NCI-H2227 treated with DMSO at 0.1 percent for 48 hours (cell line): Measurements from ENCODE around the gene KTN1.

Experiments used
- DNase-seq: peaks from one replicate; lab custom pipeline; 2025; lab: John Stamatoyannopoulos, UW

Gene KTN1

DNA sequence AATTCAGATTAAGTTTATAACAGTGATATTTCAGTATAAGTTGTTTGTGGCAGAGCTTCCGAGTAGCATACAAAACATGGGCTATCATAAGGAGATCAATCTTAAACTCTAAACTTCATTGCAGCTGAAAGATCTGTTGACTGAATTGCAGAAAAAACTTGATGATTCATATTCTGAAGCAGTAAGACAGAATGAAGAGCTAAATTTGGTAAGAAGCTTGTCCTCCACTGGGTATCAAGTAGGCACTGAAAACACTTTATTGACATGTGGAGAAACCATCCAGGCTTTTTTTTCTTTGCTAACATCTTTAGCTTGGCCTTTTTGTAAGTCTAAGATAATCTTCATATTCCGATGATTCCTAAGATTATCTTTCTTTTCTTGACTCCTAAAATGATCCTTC, 93.0 kb downstream of the KTN1 start:
- DNase-seq, result no peak

DNA sequence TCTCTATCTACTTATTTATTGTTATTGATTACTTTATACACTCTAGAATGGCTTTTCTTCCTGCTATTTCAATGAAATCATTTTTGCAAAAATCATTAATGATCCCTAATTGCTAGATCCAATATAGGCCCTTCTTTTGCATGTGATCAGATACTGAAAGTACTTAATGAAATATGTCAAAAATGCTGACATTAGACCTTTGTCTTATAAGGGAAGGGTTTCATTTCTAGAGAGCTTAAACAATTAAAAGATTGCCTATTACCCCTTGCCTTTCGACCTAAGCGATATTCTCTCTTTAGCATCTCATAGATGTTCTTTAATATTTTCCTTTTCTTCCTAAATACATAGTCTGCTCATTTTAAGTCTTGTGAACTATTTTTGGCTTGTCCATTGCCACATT, 101.1 kb downstream of the KTN1 start:
- no peak for DNase-seq

DNA sequence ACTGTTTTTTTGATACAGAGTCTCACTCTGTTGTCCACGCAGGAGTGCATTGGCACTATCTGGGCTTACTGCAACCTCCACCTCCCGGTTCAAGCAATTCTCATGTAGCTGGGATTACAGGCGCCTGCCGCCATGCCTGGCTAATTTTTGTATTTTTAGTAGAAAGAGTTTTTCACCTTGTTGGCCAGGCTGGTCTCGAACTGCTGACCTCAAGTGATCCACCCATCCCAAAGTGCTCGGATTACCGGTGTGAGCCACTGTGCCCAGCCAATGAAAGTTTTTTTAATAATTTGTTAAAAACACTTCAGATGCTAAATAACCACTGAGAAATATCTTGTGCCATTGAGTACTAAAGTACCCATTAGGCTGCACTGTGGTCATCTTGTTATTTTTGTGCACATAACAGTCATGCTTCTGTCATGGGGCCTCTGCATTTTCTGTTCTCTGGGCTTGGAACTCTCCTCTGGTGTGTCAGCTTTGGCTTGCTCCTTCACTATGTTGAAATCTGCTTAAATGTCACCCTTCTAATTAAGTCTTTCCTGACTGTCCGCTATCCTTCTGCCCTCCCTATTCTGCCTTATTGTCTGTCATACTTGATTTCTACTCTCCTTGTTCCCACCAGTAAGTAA, 105.1 kb downstream of the KTN1 start:
- DNase-seq, result no peak

DNA sequence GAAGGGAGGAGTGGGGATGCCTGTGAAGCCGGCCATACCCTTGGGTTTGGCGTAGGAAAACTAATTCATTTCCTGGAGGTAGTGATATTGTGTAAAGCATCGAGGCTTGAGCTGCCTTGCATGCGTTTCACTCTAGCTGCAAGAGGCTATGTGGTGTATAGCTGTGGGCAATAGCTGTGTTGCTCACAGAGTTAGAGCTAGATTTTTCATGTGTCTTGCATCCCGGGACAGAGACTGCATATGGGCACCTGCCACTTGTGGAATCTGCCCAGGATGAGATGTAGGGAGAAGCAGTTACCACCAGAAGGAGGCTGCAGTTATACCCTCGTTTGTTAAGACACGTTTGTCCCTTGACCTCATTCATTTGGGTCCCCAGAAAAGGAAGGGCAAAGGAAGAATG, 106.7 kb downstream of the KTN1 start:
- DNase-seq, result no peak

DNA sequence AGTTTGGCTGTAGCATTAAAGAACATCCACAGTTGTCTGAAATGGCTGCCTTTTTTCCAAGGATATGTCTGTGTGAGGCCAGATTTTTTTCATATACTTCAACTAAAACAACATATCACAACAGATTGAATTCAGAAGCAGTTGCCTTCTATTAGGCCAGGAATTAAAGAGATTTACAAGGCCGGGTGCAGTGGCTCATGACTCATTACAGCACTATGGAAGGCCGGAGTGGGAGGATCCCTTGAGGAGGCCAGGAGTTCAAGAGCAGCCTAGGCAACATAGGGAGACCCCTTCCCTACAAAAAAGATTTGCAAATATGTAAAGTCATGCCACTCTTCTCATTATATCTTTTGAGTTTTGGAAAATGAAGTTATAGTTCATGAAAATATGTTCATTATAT, 108.6 kb downstream of the KTN1 start:
- no peak for DNase-seq

DNA sequence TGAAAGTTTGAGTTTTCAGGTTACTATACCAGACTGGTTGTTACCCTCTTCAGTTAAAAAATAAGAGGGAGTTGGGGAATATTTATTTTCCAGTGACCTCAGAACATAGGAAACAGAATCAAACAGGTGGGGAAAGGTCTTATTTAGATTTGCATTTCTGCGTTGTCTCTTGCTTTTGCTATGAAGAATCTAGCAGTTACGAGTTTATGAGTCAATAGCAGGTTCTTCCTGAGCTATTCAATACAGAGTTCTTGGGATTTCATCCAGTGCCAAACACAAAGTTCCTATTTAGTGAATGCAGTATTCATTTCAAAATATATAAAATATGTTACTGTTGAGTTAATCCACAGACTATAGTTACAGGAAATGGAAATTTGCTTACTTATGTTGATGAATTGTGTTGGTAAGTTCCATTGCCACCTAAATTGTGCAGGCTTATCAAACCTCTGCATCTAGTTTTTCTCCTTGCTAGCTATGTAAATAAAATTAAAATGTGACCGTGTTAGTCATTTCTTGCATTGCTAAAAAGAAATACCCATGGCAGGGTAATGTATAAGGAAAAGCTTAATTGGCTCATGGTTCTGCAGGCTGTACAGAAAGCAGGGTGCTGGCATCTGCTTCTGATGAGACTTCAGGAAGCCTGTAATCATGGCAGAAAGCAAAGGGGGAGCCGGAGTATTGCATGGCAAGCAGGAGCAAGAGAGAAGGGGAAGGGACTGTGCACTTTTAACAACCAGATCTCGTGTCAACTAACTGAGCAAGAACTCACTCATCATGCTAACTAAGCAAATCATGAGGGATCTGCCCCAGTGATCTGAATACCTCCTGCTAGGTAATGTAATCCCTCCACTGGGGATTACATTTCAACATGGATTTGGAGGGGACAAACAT, 110.2 kb downstream of the KTN1 start:
- no peak for DNase-seq

DNA sequence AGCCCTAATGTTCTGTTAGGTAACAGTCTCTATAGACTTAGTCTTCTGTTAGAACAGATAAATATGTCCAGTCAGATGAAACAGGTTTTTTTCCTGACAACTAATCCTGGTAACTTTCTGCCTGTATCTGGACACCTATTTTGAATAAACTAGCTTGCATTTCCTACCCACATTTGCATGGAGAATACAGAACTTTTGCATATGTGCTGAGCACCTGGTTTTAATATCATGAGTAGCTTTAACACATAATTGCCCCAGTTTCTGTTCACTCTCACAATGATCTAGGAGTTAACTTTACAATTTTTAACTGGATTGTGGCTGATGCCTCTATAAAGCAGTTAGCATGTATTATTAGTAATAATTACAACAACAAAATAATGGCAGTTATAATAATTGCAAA, 111.7 kb downstream of the KTN1 start:
- DNase-seq, result no peak

DNA sequence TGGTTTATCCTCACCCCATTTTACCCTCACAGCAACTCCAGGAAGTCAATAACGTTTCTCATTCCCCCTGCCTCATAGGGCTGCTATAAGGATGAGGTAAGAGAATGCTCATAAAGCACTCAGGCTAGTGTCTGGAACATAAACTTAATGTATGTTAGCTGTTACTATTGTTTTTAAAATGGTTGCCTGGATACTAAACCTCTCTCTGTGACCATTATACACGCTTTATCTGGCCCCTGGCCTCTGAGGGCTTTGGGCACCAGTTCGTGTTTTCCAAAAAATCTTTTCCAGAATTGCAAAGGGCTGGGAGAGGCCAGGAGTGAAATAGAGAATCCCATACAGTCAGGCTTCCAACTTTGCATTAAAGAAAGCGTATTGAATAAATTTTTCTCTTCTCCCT, 113.9 kb downstream of the KTN1 start:
- DNase-seq, result no peak

DNA sequence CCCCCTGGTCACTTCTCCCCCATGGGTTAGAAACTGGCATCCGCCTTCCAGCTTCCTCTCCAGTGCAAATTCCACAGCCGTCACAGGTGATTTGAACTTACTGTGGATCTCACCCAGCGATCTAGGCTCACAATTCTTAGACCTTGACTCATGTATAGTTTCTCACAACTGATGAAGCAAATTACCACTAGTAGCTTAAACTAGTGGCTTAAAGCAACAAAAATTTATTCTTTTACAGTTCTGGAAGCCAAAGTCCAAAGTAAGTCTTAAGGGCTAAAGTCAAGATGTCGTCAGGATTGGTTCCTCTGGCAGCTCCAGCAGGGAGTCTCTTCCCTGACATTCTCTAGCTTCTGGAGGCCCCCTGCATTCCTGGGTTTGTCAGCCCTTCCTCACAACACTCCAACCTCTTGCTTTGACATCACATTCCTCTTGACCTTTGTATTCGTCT, 117.4 kb downstream of the KTN1 start:
- DNase-seq, result no peak

DNA sequence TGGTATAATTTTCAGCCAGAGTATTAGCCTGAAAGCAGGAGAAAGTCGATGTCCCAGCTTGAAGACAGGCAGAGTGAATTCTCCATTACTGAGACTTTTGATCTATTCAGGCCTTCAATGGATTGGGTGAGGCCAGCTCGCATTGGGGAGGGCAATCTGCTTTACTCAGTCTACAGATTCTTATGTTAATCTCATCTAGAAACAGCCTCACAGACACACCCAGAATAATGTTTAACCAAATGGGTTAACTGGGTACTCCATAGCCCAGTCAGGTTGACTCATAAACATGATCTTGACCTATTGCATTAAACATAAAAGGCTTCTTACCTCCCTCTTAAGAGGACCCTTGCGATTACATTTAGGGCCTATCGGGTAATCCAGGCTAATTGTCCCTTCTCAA, 118.0 kb downstream of the KTN1 start:
- DNase-seq, result no peak

DNA sequence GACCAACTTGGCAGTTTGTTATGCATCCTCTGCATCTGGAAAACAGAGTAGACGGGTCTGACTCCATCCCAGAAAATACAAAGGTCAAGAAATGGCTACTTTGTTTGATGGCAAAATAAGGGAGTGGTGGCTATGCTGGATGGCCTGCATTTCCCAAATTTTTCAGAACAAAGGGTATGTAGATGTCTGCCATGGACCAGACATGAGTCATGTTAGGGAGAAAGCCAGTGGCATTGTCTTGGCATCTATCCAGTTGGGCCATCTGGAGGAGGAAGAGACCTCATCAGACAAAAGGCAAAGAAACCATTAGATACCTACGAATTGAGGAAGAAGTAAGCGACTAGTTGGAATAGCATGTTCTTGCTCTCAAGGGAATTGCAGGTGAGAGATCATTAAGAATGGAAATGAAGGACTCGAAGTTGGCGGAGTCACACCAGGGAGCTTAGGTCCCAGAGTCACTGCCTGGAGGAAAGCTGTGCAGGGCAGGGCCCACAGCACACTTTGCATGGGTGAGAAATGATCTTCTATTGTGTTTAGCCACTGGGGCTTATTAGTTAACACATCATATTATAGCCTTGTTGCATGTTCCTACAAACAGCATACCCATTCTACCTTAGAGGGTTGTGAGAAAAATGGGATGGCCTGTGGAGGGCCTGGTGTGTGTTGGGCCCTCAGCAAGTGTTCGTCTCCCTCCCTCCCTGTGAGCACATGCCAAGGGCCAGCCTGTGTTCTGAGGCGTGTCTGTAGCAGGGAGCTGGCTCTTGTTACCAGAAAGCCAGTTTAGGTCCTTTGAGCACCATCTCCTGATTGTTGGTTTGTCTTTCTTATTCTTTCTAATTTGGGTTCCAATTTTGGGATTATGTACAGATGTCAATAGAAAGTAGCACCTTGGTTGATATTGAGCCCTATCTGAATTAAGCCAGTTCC, 119.4 kb downstream of the KTN1 start:
- no peak for DNase-seq

DNA sequence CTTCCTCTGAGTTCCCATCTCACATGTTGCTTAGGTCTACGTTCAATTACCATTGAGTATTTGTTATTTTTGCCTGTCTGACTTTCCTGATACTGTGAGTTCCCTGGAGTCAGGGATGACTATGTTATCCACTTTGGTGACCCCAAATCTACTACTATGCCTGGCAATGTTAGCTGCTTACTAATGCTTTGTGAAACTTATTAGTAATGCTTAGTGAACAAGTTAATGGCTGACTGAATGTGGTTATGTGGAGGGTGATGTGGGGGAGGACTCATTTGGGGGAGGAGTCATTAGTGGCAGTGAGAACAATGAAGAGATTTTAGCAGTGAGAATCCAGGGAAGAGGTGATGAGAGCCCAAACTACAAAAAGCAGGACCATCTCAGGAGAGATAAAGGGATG, 121.6 kb downstream of the KTN1 start:
- DNase-seq, result no peak

DNA sequence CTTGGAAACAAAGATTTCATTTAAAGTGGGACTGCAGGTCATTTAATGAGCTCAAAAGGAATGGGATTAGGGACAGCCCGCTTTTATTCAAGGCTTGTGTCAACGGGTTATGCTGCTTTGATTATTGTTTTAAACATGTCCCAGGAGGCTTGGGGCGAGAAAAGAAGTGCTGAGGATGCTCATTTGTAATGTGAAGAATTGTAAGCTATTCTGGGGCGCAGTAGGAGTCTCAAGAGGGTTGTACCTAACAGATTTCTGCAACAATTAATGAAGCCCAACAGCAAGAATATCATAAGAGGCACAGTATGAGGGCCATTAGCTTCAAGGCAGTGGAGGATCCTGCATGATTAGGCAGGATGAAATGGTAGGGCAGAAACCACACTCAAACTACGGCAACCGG, 122.5 kb downstream of the KTN1 start:
- peak; percentile 45 for DNase-seq

DNA sequence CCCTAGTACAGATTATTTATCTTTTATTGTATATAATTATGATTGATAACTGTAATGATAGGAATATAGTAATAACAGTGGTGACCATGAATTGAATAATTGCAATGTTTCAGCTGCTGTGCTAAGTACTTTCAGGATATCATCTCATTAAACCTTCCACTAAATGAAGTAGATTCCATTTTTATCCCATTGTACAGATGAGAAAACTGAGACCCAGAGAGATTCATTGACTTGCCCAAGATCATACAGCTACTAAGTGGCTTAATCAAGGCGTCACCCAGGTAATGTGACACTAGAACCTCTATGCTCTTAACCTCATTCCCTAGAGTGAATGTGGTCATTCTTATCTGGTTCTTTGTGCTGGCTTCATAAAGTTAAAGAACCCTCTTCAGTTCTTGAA, 124.6 kb downstream of the KTN1 start:
- DNase-seq, result no peak

DNA sequence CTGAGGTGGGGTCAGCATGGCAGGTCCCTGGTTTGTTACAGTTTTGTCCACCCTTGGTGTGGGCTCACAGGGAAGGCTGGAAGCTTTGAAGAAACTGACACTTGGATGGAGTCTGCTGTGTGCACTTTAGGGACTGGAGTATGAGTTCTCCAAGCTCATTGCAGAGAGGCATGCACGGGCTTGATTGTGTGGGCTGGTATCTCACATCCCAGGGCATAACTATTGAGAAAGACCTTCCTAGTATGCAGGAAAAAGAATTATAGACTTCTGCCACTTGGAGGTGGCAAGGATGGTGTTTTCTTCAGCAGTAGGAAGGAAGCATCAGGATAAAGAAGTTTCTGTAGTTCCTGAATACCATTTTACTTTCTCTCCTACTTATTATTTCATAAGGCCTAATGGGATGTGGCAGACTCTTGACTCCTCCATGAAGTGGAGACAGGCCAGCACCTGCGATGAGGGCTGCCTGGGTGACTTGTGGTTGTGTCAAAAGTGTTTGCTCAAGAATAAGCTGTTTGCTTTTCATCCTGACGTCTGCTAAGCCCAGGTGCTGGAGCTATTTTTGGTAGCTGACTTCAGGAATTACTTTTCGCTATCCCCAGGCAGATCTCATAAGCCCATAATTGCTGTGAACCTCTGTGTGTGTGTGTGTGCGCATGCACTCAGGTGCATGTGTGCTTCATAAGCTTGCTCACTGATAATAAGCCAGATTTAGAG, 125.8 kb downstream of the KTN1 start:
- DNase-seq, result peak; percentile 67

DNA sequence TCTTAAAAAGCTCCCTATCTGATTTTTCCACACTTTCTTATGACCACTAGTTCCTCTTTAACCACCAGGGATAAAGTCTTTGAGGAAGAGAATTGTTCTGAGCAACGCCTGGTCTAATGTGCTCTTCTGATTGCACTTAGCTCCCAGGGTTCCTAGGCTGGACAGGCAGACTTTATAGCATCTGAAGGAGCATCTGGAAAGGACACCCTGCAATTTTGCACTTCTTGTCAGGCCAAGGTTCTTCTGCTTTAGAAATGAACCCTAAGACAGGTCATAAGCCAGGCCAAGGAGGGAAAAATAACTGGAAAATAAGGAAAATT, 126.3 kb downstream of the KTN1 start:
- DNase-seq, result peak; percentile 67

DNA sequence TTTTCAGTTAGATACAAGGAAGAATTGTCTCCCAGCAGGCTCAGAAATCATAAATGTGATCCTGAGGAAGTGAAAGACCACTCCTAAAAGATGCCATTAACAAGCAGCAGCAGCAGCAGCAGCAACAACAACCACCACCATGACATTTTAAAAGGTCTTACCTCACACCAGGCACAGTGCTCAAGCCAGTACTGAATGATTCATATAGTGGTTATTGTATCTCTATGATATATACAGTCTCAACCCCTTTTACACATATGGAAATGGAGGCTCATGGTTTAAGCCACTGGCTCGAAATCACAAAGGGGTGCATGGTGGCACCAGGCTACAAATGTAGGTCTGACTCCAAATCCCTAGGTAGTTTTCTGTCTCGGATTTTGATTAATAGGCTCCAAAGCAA, 126.9 kb downstream of the KTN1 start:
- no peak for DNase-seq

DNA sequence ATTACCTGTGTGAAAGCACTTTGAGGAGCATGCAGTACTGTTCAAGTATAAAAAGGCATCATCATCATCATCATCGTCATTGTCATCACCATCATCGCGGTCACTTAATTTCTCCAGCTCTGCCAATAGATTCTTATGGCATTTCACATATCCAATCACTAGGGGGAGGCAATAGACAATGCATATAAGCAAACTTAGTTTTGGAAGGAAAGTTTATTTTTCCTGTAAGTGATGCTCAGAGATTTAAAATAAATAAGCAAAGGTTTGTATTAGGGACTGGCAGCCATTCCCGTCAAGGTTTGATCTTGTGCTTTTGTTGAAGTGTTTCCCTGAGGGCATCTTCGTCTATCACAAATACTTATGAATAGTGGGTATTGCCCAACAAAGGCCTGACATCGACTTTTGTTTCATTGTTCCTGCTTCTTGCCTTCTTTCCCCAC, 127.4 kb downstream of the KTN1 start:
- DNase-seq, result peak; percentile 9

DNA sequence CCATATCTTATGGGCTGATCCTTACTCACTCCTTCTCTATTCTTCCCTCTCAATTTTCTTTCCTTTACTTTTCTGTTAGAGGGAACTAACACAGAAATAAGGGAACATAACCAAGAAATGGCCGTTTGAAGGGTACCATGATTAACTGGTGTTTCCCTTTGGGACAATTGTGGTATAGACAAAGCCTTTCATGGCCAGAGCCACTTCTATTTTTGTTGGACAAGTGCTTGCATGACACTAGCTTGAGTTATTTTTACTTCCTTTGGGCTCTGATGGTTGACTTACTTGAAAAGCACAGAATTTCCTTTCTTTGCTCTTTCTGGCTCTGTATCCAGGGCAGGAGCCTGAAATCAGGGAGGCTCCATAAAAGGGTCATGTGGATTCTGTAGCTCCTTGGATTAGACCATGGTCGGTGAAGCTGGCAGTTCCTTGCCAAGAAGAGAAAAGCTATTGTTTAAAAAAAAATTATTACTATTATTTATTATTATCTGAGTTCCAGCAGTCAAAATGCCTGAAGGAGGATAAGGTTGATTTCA, 130.6 kb downstream of the KTN1 start:
- DNase-seq, result no peak

DNA sequence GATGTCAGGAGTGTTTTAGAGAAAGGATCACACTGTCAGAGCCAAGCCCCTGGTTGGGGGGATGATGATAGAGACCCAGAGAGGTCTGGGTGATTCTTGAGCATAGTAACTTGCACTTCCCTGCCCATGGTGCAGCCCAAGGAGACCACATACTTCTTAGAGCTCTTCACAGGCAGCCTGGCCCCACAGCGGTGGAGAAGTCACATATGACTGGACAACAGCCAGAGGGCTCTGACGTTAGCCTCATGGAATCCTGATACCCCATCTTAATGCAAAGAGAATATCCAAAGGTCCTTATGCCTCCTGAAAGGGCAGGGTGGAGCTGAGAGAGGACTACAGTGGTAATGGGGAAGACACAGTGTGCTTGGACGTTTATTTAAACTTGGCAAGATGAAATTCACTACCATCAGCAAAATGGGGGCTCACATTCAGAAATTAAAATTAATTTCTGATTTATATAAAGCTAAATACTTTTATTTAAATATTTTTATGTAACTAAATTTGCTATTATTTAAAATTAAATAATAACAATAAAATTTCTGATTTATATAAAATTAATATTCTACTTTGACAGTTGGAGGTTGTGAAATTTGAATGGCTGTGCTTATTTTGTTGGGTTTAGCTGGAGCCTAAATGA, 131.3 kb downstream of the KTN1 start:
- DNase-seq, result no peak

DNA sequence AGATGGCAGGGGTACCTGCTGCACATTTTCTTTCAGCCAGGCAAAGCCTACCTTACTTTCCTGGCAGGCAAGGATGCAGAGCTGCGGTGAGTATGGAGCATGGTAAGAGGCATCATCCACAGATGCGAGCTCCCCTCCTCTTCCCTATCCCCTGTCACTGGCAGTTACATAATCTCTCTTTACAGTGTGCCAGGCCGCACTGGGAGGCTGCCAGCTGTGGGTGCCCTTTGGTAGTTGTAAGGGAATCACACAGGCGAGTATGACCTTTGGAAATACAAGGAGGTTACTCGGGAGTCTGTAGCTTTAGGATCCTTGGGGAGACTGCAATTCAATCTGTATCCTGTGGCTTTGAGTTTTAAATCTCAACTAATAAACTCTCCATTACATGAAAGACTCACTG, 132.5 kb downstream of the KTN1 start:
- DNase-seq, result no peak
